Muscle of leg (tissue), 11 donors: Measurements from ENCODE around the gene NTSR1. TPM values are rescaled to one million over a fixed set of nuclear protein-coding genes. Genes with fewer than 3 reads are reported as not detected.

ENCODE experiments used
- DNase-seq: peaks from one replicate; pipeline ENCODE4 v3.0.0; 2013
- H3K27ac ChIP-seq: one replicate; pipeline ENCODE4 v1.5.1; 2013; ENCODE audit warnings: mild to moderate bottlenecking, low read length, control low read depth
- H3K27me3 ChIP-seq: one replicate; pipeline ENCODE4 v1.6.1; 2013; ENCODE audit warnings: low read length; ENCODE audit not compliant: control insufficient read depth, insufficient read depth
- H3K36me3 ChIP-seq: one replicate; pipeline ENCODE4 v1.6.1; 2013; ENCODE audit warnings: low read length; ENCODE audit not compliant: control insufficient read depth, insufficient read depth
- H3K4me1 ChIP-seq: one replicate; pipeline ENCODE4 v1.6.1; 2013; ENCODE audit warnings: low read length; ENCODE audit not compliant: control insufficient read depth, insufficient read depth
- H3K4me3 ChIP-seq: one replicate; pipeline ENCODE4 v1.5.1; 2013; ENCODE audit warnings: low read length, control low read depth
- H3K9me3 ChIP-seq: replicated peaks from 2 replicates; pipeline ENCODE4 v1.6.1; 2013; ENCODE audit warnings: low read depth, low read length; ENCODE audit not compliant: control insufficient read depth
- WGBS: methylation state at CpG from one replicate; pipeline ENCODE4 v1.1.5; 2013; ENCODE audit warnings: missing lambda C conversion rate; ENCODE audit not compliant: insufficient coverage; 5-methylcytosine and 5-hydroxymethylcytosine counted together
- polyA plus RNA-seq, 8 donors: library from polyadenylated mRNA; unstranded; fragments of 120-200 nt; gene quantifications; one replicate each; pipeline versions ENCODE4 v1.2.1 to v1.2.3, GENCODE V29; 2013; ENCODE audit warnings: inconsistent platforms in 1 of 8, low replicate concordance in 1 of 8; ENCODE audit not compliant: insufficient read length in 8 of 8, insufficient read depth in 1 of 8
- total RNA-seq: library from RNA; stranded (reverse); fragments of 120-200 nt; gene quantifications from one replicate; pipeline ENCODE4 v1.2.4, GENCODE V29; 2013

The NTSR1 gene
- total and polyA plus RNA-seq, 9 donors = 0.04 to 0.27 (median 0.18) TPM

GRCh38 chr20:62716198-62716940 is 7.7 kb downstream of the NTSR1 start:
- Histone ChIP-seq H3K4me1 (peaks cover 7% of the 10 kb centered on the region), H3K36me3 (no peaks in the 10 kb centered on the region), H3K9me3 (peaks cover 19% of the 10 kb centered on the region), H3K4me3 (no peak overlapping the region), H3K27ac (no peak overlapping the region), H3K27me3 (peaks cover 46% of the 10 kb centered on the region)
- DNase-seq = no peak
- WGBS = 55% methylated on average over 30 of the region's 30 CpGs

- H3K36me3 ChIP-seq = no peaks in the 10 kb centered on the region
- H3K27ac ChIP-seq = no peak overlapping the region
- peaks cover 41% of the 10 kb centered on the region for H3K27me3 ChIP-seq
- H3K9me3 ChIP-seq = peaks cover 21% of the 10 kb centered on the region
- no peak overlapping the region for H3K4me3 ChIP-seq
- WGBS = 80% methylated on average over 6 of the region's 11 CpGs
- H3K4me1 ChIP-seq = peaks cover 2% of the 10 kb centered on the region
- DNase-seq = no peak
Measured at GRCh38 chr20:62716941-62717310, 8.3 kb downstream of the NTSR1 start.

GRCh38 chr20:62717933-62718332 is 9.3 kb downstream of the NTSR1 start:
- 53% methylated on average over 18 of the region's 18 CpGs for WGBS
- Histone ChIP-seq H3K4me1 (peaks cover 5% of the 10 kb centered on the region), H3K27me3 (peaks cover 36% of the 10 kb centered on the region), H3K36me3 (no peaks in the 10 kb centered on the region), H3K9me3 (peaks cover 21% of the 10 kb centered on the region), H3K27ac (no peak overlapping the region), H3K4me3 (no peak overlapping the region)
- DNase-seq = no peak

- WGBS = 20% methylated on average over 4 of the region's 12 CpGs
- no peak for DNase-seq
- no peak overlapping the region for H3K27ac ChIP-seq
- H3K36me3 ChIP-seq = no peaks in the 10 kb centered on the region
- no peak overlapping the region for H3K4me3 ChIP-seq
- peaks cover 21% of the 10 kb centered on the region for H3K9me3 ChIP-seq
- H3K4me1 ChIP-seq = peaks cover 10% of the 10 kb centered on the region
- peaks cover 33% of the 10 kb centered on the region for H3K27me3 ChIP-seq
Measured at GRCh38 chr20:62718546-62718945, 9.9 kb downstream of the NTSR1 start.

- WGBS = 70% methylated on average over 9 of the region's 12 CpGs
Measured at GRCh38 chr20:62719250-62719935, 10.8 kb downstream of the NTSR1 start.

GRCh38 chr20:62721511-62722370 is 13.1 kb downstream of the NTSR1 start:
- H3K4me1 ChIP-seq = peaks cover 18% of the 10 kb centered on the region
- 81% methylated on average over 3 of the region's 7 CpGs for WGBS
- H3K27me3 ChIP-seq = peaks cover 45% of the 10 kb centered on the region
- peaks cover 21% of the 10 kb centered on the region for H3K9me3 ChIP-seq
- H3K36me3 ChIP-seq = no peaks in the 10 kb centered on the region
- H3K27ac ChIP-seq = no peak overlapping the region
- H3K4me3 ChIP-seq = no peak overlapping the region
- no peak for DNase-seq

More at GRCh38 chr20:62719250-62719935, 10.8 kb downstream of the NTSR1 start:
- peaks cover 35% of the 10 kb centered on the region for H3K27me3 ChIP-seq
- peaks cover 18% of the 10 kb centered on the region for H3K4me1 ChIP-seq
- H3K36me3 ChIP-seq = no peaks in the 10 kb centered on the region
- H3K27ac ChIP-seq = no peak overlapping the region
- no peak overlapping the region for H3K4me3 ChIP-seq
- H3K9me3 ChIP-seq = peaks cover 21% of the 10 kb centered on the region
- no peak for DNase-seq

- peaks cover 42% of the 10 kb centered on the region for H3K27me3 ChIP-seq
- H3K9me3 ChIP-seq = peaks cover 21% of the 10 kb centered on the region
- H3K36me3 ChIP-seq = no peaks in the 10 kb centered on the region
- 86% methylated on average over 4 of the region's 6 CpGs for WGBS
- DNase-seq = no peak
- H3K27ac ChIP-seq = no peak overlapping the region
- H3K4me3 ChIP-seq = no peak overlapping the region
- peaks cover 18% of the 10 kb centered on the region for H3K4me1 ChIP-seq
Measured at GRCh38 chr20:62722627-62723026, 14.0 kb downstream of the NTSR1 start.

- peaks cover 21% of the 10 kb centered on the region for H3K9me3 ChIP-seq
- peaks cover 35% of the 10 kb centered on the region for H3K27me3 ChIP-seq
- peaks cover 18% of the 10 kb centered on the region for H3K4me1 ChIP-seq
- no peak overlapping the region for H3K27ac ChIP-seq
- no peaks in the 10 kb centered on the region for H3K36me3 ChIP-seq
- 21% methylated on average over 12 of the region's 13 CpGs for WGBS
- DNase-seq = peak; percentile 79
- no peak overlapping the region for H3K4me3 ChIP-seq
Measured at GRCh38 chr20:62723351-62723750, 14.7 kb downstream of the NTSR1 start.

- H3K9me3 ChIP-seq = peaks cover 21% of the 10 kb centered on the region
- peaks cover 39% of the 10 kb centered on the region for H3K27me3 ChIP-seq
Measured at GRCh38 chr20:62723768-62724450, 15.3 kb downstream of the NTSR1 start.

More at GRCh38 chr20:62723768-62724450, 15.3 kb downstream of the NTSR1 start:
- Histone ChIP-seq H3K36me3 (no peaks in the 10 kb centered on the region), H3K4me1 (peaks cover 18% of the 10 kb centered on the region), H3K27ac (no peak overlapping the region), H3K4me3 (no peak overlapping the region)
- 44% methylated on average over 10 of the region's 11 CpGs for WGBS
- no peak for DNase-seq
